ELF-1 (cell line): ENCODE results near the gene ZDHHC8.

Source experiments
- DNase-seq: peaks from one replicate; pipeline ENCODE4 v3.0.0-alpha.2; 2016; ENCODE audit warnings: low read depth, low spot score

ZDHHC8 gene

DNA sequence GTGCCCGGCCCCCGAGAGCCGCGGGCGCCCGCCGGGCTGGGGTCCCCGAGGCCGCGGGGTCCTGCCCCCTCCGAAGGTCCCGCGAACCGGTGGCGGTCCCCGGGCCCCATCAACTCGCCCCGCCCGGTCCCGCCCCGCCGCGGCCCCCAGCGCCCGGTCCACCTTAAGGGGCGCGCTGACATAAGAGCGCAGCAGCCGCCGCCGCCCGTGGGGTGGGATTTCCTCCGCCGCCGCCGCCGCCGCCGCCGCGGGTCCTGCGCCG, at the start of gene ZDHHC8:
Gene ZDHHC8 (plus strand): TSS at position 208 of the 262 bp plus-strand sequence. CDS start 144 bp downstream, outside the sequence.
- no peak for DNase-seq

DNA sequence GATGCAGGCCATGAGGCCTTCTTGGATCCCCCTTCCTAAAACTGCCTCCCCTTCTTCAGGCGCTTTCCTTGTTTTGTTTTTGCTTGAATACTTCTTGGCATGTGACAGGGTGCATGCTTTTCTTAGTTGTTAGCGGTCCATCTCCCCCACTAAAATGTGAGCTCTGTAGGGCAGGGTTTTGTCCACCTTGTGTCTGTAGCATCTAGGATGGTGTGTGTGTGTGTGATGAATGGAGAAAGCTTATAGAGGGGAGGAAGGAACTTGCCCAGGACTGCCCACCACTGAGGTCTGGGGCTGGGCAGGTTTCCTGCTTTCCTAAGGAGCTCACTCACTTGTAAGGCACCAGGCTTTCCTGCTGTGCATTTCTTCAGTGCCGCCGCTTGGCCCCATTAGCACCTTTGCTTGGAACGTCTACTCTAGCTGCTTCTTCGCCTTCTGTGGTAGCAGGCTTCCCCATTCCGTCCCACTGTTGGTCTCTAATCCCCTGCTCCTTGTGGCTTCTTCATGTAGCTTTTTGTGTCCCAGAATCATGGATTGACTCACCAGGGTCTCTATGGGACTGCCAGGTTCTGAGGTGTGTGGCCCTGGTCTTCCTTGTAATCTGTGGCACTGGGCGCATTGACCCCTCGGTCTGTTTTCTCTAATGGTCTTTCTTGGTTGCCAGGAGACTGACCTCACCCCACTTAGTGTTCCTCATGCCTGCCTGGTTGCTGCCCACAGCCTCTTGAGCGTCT, 48.3 kb upstream of the ZDHHC8 start:
- DNase-seq, result peak; percentile 27

DNA sequence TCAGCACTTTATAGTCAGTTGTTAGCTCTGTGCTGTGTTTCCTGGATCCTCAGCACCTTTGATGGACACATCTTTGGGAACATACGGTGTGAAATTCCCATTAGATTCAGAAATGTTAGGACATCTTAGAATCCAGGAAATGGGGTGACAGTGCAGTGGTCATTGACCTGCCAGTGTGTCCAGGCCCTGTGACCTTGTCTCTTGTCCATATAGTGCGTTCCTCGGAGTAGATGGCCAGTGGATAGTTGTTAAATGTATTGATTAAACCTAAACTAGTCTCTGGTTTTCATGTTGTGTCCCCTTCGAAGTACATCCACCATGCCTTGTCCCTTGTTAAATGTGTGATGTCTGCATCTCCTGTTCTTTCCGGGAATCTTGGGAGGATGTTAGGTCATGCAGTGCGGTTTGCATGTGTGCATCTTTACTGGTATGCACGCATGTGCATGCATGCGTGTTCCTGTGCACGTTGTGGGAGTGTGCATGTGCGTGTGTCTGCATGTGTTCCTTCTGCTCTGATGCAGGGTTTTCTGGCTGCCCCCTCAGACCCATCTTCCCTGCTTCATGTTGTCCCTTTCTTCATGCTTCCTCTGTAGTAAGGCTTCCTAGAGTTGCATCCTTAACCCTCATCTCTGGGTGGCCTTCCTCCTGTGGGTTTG, 47.6 kb upstream of the ZDHHC8 start:
- no peak for DNase-seq

DNA sequence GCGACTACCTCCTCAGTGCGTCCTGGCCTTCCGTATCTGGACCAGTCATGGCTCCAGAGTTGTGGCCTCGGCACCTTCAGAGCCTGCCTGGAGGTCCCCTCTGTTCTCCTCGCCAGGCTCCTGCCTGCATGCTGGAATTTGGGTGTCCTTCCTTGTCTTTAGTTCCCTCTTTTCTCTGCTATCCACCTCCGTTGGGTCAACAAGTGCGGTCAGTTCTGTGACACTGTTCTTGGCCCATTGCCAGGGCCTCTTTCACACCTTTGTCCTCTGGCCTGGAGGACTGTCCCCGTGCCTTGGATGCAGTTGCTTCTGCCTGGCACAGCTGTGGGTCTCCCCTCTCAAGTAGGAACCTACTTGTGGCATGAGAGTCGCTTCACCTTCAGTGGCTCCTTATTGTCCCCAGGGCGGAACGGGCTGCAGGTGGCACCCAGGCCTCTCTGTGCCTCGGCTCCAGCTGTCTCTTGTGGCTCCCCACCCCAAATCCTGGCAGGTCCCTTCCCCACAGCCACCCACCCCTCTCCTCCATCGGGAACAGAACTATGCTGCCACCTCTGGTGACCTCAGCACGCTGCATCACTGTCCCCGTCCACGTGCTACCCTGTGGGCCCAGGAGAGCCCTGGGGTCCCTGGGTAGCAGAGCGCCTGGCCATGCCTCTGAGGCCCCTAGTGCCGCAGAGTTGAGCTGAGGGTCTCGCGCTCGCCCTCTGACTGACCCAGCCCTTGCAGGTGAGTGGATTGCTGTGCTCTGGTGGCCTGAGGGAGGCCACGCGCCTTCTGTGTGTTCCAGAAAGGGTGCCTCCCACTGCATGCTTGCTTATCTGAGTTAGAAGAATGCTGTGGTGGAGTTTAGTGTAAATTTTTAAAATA, 46.8 kb upstream of the ZDHHC8 start:
- peak; percentile 75 for DNase-seq

- no peak for DNase-seq
Measured at GRCh38 chr22:20085651-20086050, 46.0 kb upstream of the ZDHHC8 start.

- DNase-seq, result no peak
Measured at GRCh38 chr22:20086101-20086599, 45.5 kb upstream of the ZDHHC8 start.

GRCh38 chr22:20086763-20087162, 44.8 kb upstream of the ZDHHC8 start:
- no peak for DNase-seq

GRCh38 chr22:20087319-20088262, 44.0 kb upstream of the ZDHHC8 start:
- DNase-seq, result no peak

- no peak for DNase-seq
Measured at GRCh38 chr22:20088263-20088648, 43.3 kb upstream of the ZDHHC8 start.

GRCh38 chr22:20089226-20089976, 42.2 kb upstream of the ZDHHC8 start:
- no peak for DNase-seq

- DNase-seq, result no peak
Measured at GRCh38 chr22:20089977-20090729, 41.5 kb upstream of the ZDHHC8 start.

GRCh38 chr22:20090730-20091240, 40.8 kb upstream of the ZDHHC8 start:
- DNase-seq, result no peak

DNA sequence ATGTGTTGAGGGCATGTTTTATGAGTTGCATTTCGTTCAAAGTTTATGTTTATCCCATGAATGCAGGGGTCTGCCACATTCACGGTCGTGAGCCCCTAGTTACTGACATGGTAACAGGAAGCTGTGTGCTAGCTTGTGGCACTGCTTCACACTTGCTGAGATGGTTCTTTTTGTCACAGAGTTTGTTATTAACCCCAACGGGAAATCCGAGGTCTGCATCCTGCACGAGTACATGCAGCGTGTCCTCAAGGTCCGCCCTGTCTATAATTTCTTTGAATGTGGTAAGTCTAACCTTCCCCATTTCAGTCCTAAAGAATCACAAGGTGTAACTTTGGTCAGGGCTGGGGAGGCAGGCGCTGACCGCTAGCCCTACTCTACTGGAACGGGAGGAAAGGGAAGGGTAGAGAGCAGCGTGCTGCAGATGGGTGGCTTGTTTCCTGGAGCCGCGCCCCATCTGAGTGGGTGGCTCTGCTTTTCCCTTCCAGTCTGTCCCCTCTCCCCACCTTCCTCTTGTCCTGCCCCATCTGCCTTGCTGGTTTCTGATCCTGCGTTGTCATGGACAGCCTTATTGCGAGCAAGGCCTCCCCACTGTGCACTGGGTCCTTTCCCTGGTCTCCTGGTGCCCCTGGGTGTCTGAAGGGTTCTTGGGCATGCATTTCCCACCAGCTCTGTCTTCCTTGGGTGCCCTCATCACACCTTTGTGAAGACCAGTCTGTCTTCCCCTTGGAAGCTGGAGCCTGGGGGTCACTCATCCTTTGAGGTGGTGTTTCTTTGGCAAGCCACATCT, 39.7 kb upstream of the ZDHHC8 start:
- no peak for DNase-seq

- no peak for DNase-seq
Measured at GRCh38 chr22:20092477-20092854, 39.1 kb upstream of the ZDHHC8 start.

DNA sequence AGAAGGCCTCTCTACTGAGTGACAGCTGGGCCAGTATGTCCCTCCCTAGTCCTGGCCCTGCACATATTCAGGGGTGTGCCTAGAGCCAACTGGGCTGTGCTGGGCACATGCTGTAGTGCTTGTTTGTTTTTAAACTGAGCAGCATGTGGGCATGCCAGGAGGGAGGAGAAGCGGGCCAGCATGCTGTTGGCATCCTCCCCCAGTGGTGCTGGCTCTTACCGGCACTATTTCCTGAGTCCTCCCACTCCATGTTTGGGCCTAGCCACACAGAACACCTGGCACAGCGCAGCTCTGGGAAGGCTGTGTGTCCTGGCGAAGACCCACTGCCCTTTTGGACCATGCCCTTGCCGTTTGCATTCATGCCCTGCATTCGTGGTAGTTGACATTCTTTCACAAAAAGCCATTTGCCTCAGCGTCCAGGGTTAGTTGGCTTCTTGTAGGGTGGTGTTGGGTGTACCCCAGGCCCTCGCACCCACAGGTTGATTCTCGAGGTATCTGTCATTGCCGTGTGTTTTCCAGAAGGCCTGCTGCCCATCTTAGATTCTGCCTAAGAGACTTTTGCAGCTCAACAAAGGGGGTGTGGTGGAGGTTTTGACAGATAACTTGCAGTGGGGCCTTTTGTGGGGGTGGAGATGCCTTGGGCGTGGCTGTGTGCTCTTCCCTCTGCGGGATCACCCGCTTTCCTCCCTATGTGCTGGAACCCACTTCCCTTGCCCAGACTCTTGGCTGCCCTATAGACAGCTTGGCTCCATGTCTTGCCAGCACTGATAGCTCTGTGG, 38.0 kb upstream of the ZDHHC8 start:
- DNase-seq, result no peak

DNA sequence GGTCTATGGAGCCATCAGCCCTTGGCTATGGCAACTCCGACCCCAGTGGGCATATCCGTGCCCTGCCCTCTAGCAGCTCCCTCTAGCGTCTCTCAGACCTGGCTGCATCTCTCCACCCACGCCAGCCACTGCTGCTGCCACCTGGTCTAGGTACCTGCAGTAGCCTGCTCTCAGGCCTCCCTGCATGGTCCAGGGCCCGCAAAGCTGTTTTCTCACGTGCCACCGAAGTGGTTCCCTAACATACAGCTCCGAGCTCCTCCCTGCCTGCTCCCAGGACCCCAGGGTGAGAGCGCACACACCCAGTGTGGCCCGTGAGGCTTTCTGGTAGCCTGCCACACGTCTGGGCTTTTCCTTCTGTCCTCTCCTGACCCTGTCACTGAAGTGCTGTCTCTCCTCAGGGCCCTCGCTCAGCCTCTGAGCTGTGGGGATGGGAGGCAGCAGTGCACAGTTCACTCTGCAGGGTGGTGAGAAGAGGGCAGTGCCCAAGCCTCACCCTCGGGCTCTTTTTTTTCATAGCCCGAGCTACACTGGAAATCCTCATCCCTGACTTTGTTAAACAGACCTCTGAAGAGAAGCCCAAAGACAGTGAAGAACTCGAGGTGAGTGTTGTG, 37.3 kb upstream of the ZDHHC8 start:
- DNase-seq, result no peak

GRCh38 chr22:20095521-20095920, 36.1 kb upstream of the ZDHHC8 start:
- no peak for DNase-seq
